Prostate gland (tissue), 2 donors: ENCODE measurements around the gene TIMM10.

Experiments
- POLR2A ChIP-seq: fragments of 450-650 bp; IDR thresholded peaks from one replicate; pipeline ENCODE4 v1.6.1; 2016; ENCODE audit warnings: antibody characterized with exemption, mild to moderate bottlenecking
- TF ChIP-seq, protein P1 (sequence below), 4 experiments: fragments of 200-600 bp in 2 of 4; fragments of 450-650 bp in 2 of 4; sonication (generic) in 2 of 4; IDR thresholded peaks; 1 replicate in 3 of 4; 2 replicates in 1 of 4; pipeline ENCODE4 v1.5.1; 2016 to 2019; ENCODE audit warnings: antibody characterized with exemption in 4 of 4, mild to moderate bottlenecking in 2 of 4, moderate library complexity in 2 of 4

DNA sequence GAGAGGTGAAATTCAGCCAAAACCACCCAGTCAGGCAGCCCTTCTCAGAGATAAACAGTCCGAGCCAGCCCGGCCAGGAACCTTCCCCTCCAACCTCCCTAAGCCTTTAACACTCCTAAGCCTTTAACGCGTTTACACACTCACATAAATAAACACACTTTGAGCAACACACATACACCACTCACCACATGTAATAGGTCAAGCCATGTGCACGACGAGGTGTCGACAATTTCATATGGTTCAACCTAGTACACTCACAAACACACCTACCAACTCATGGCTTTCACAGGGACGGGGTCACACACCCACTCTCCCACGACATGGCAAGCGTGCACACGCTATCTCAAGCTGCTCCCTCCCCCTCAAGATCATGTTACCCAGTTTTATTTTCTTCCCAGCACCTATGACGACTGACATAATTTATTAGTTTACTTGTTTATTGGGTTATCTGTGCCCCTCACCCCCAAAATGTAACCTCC, 30.5 kb downstream of the TIMM10 start:
- TF ChIP-seq, protein P1, sequence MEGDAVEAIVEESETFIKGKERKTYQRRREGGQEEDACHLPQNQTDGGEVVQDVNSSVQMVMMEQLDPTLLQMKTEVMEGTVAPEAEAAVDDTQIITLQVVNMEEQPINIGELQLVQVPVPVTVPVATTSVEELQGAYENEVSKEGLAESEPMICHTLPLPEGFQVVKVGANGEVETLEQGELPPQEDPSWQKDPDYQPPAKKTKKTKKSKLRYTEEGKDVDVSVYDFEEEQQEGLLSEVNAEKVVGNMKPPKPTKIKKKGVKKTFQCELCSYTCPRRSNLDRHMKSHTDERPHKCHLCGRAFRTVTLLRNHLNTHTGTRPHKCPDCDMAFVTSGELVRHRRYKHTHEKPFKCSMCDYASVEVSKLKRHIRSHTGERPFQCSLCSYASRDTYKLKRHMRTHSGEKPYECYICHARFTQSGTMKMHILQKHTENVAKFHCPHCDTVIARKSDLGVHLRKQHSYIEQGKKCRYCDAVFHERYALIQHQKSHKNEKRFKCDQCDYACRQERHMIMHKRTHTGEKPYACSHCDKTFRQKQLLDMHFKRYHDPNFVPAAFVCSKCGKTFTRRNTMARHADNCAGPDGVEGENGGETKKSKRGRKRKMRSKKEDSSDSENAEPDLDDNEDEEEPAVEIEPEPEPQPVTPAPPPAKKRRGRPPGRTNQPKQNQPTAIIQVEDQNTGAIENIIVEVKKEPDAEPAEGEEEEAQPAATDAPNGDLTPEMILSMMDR (IDR thresholded peaks at IDR 0.05): no peak
- TF ChIP-seq POLR2A: no peak
